DND-41 (cell line): ENCODE data around the gene ABAT.

Experiments
- ATAC-seq: fragments of 200-7000 bp; cut with Tn5 transposase; 3 replicates; pipeline ENCODE4 v1.9.1; 2021; ENCODE audit warnings: low read depth; ENCODE audit not compliant: insufficient read depth
- DNase-seq: peaks from one replicate; pipeline ENCODE4 v3.0.0-alpha.2; 2020
- H2AFZ ChIP-seq: 2 replicates; pipeline ENCODE4 v1.6.0; 2012; ENCODE audit warnings: low read depth, low read length
- H3K27ac ChIP-seq: 2 replicates; pipeline ENCODE4 v1.5.1; 2012; ENCODE audit warnings: low read length, inconsistent platforms
- H3K27me3 ChIP-seq: fragments of 200-600 bp; sonication (generic); 2 replicates; pipeline ENCODE4 v1.6.0; 2012; ENCODE audit warnings: low read length, mild to moderate bottlenecking, inconsistent platforms; ENCODE audit not compliant: insufficient read depth, poor library complexity
- H3K36me3 ChIP-seq: 2 replicates; pipeline ENCODE4 v1.5.1; 2012; ENCODE audit warnings: low read length, inconsistent platforms; ENCODE audit not compliant: insufficient read depth
- H3K4me1 ChIP-seq: 2 replicates; pipeline ENCODE4 v1.5.1; 2012; ENCODE audit warnings: mild to moderate bottlenecking, low read length; ENCODE audit not compliant: insufficient read depth
- H3K4me2 ChIP-seq: 2 replicates; pipeline ENCODE4 v1.6.0; 2012; ENCODE audit warnings: mild to moderate bottlenecking, moderate library complexity, low read length, inconsistent platforms; ENCODE audit not compliant: insufficient read depth
- H3K4me3 ChIP-seq, 2 experiments: fragments of 200-600 bp in 1 of 2; shearing (Covaris generic) in 1 of 2; 2 replicates each; pipeline ENCODE4 v1.5.1; 2012 to 2016; ENCODE audit warnings: inconsistent platforms in 2 of 2, low read length in 2 of 2, mild to moderate bottlenecking in 2 of 2, low read depth in 1 of 2, moderate library complexity in 1 of 2
- H3K79me2 ChIP-seq: 2 replicates; pipeline ENCODE4 v1.6.0; 2012; ENCODE audit warnings: low read length, inconsistent platforms; ENCODE audit not compliant: insufficient read depth
- H3K9ac ChIP-seq: 2 replicates; pipeline ENCODE4 v1.6.0; 2012; ENCODE audit warnings: low read depth, mild to moderate bottlenecking, inconsistent platforms, low read length, moderate library complexity
- H3K9me3 ChIP-seq: 2 replicates; pipeline ENCODE4 v1.5.1; 2012; ENCODE audit warnings: low read length, moderate library complexity, mild to moderate bottlenecking, inconsistent platforms; ENCODE audit not compliant: insufficient read depth, severe bottlenecking
- H4K20me1 ChIP-seq: 2 replicates; pipeline ENCODE4 v1.6.0; 2012; ENCODE audit warnings: low read length; ENCODE audit not compliant: insufficient read depth
- EZH2 ChIP-seq: IDR thresholded peaks from 3 replicates; pipeline ENCODE4 v1.6.1; 2012; ENCODE audit warnings: borderline replicate concordance, low read depth, mild to moderate bottlenecking, moderate library complexity, low read length, inconsistent platforms; ENCODE audit not compliant: severe bottlenecking
- TF ChIP-seq, protein P1 (sequence below): IDR thresholded peaks from 2 replicates; pipeline ENCODE4 v1.5.1; 2012; ENCODE audit warnings: borderline replicate concordance, low read length, moderate library complexity, mild to moderate bottlenecking; ENCODE audit not compliant: poor library complexity, severe bottlenecking; ENCODE audit errors: extremely low read depth

The ABAT gene

DNA sequence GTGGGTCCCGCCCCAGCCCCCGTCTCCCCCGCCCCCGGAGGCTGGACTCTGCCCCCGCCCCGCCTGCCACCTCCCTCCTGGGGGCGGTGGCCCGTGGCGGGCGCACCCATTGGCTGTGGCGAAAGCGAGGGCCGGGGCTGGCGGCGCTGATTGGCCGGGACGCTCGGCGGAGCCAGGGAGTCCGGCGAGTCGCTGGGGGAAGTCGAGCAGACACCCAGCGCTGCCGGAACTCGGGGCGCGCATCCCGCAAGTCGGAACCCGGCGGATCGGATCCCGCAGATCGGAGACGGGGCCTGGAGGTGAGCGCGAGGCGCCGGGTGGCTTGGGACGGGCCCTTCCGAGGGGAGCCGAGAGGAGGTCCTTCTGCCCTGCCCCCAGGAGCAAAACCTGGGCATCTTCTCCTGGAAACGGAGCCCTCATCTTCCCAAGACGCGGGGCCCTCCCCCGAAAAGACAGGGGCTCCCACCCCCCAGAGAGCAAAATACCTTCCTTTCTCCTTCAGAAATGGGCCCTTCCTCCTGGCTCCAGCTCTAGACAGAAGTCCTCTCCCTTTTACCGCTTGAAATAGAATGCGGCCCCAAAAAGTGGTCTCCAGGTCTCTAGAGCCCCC is at the start of gene ABAT:
Gene ABAT, plus strand, starts transcription at position 205 of the 610 bp plus-strand sequence. CDS start 61,123 bp downstream, outside the sequence.
- peak; percentile 97 for ATAC-seq
- peak within 1 kb of the TSS; percentile 81 for H2AFZ ChIP-seq
- TF ChIP-seq, protein P1, sequence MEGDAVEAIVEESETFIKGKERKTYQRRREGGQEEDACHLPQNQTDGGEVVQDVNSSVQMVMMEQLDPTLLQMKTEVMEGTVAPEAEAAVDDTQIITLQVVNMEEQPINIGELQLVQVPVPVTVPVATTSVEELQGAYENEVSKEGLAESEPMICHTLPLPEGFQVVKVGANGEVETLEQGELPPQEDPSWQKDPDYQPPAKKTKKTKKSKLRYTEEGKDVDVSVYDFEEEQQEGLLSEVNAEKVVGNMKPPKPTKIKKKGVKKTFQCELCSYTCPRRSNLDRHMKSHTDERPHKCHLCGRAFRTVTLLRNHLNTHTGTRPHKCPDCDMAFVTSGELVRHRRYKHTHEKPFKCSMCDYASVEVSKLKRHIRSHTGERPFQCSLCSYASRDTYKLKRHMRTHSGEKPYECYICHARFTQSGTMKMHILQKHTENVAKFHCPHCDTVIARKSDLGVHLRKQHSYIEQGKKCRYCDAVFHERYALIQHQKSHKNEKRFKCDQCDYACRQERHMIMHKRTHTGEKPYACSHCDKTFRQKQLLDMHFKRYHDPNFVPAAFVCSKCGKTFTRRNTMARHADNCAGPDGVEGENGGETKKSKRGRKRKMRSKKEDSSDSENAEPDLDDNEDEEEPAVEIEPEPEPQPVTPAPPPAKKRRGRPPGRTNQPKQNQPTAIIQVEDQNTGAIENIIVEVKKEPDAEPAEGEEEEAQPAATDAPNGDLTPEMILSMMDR: no peak
- no peak for TF ChIP-seq EZH2
- H3K4me1 ChIP-seq: peaks cover 14% of the 10 kb centered on the region
- H3K36me3 ChIP-seq: no peaks in the 10 kb centered on the region
- peak within 1 kb of the TSS; percentile 82 for H3K4me2 ChIP-seq
- peaks cover 6% of the 10 kb centered on the region for H4K20me1 ChIP-seq
- peak within 1 kb of the TSS; percentile 62 for H3K9ac ChIP-seq
- peak within 1 kb of the TSS; percentile 49 to 69 for H3K4me3 ChIP-seq
- H3K79me2 ChIP-seq: 0 out of 2 replicates have a peak, but pooled peaks cover 3% of the 10 kb centered on the region
- DNase-seq: peak; percentile 86
- H3K27me3 ChIP-seq: no peaks in the 10 kb centered on the region
- peak within 1 kb of the TSS; percentile 56 for H3K27ac ChIP-seq
- H3K9me3 ChIP-seq: no peaks in the 10 kb centered on the region

DNA sequence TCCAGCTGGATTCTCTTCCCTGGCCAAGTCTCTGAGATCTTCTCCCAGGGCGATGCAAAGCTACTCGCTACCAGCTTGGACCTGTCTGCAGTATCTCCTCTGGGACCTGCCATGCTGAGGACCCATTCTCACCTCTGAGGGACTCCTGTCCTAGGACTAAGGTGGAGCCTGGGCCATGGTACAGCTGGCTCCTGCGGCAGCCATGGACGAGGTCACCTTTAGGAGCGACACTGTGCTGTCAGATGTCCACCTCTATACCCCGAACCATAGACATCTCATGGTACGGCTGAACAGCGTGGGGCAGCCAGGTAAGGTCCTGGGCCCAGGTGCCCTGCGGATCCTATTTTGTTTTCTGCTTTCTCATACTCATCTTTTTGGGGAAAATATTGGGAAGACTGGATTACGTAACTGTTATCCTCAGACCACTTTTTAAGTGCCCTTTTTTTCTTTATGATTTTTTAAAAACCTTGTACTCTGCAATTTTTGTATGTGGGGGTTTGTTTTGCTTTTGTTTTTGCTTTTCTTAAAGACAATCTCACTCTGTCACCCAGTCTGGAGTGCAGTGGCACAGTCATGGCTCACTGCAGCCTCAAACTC is 48.8 kb upstream of the ABAT start:
- H3K9ac ChIP-seq: no peak overlapping the region
- DNase-seq (no peak), ATAC-seq (no peak)
- peaks cover 27% of the 10 kb centered on the region for H3K4me1 ChIP-seq
- no peaks in the 10 kb centered on the region for H3K9me3 ChIP-seq
- H3K27ac ChIP-seq: no peak overlapping the region
- peaks cover 44% of the 10 kb centered on the region; the same call in 1 of the 2 replicates for H4K20me1 ChIP-seq
- H3K79me2 ChIP-seq: peaks cover 55% of the 10 kb centered on the region
- H3K4me2 ChIP-seq: no peak overlapping the region
- TF ChIP-seq EZH2: no peak
- TF ChIP-seq, protein P1: no peak
- H3K4me3 ChIP-seq: no peak overlapping the region
- H2AFZ ChIP-seq: no peak overlapping the region
- peaks cover 64% of the 10 kb centered on the region for H3K36me3 ChIP-seq
- H3K27me3 ChIP-seq: no peaks in the 10 kb centered on the region

DNA sequence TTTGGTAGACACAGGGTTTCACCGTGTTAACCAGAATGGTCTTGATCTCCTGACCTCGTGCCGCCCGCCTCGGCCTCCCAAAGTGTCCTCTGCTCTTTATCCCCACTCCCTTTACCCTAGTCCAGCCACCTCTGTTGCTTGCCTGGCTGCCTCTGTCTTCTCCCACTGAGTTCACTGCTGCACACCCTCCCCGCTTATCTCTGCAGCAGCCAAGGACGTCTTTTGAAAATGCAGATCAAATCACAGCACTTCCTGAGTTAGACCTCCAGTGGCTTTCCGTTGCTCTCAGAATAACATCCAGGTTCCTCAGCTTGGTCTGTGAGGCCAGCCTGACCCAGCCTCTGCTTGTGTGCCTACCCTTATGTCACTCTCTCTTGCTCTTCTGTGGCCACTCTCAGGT is 47.5 kb upstream of the ABAT start:
- H3K4me2 ChIP-seq: no peak overlapping the region
- no peak overlapping the region for H3K9ac ChIP-seq
- no peak overlapping the region for H3K27ac ChIP-seq

More for the DNA sequence above, 47.5 kb upstream of the ABAT start:
- Histone ChIP-seq H4K20me1 (peaks cover 55% of the 10 kb centered on the region; the same call in 1 of the 2 replicates), H3K27me3 (no peaks in the 10 kb centered on the region), H3K4me3 (no peak overlapping the region), H3K4me1 (peaks cover 22% of the 10 kb centered on the region), H2AFZ (no peak overlapping the region), H3K36me3 (peaks cover 77% of the 10 kb centered on the region), H3K9me3 (no peaks in the 10 kb centered on the region), H3K79me2 (peaks cover 51% of the 10 kb centered on the region)
- TF ChIP-seq, protein P1: no peak
- no peak for TF ChIP-seq EZH2
- DNase-seq (no peak), ATAC-seq (no peak)
